Activated naive CD8-positive, alpha-beta T cell treated with anti-CD3 and anti-CD28 coated beads for 36 hours (primary cell): ENCODE results near the gene SENP7. TPM values are rescaled to one million over a fixed set of nuclear protein-coding genes. Genes with fewer than 3 reads are reported as not detected.

Source experiments
- DNase-seq: peaks from one replicate; pipeline ENCODE4 v3.0.0; 2021
- H3K27ac Mint-ChIP-seq: one replicate; pipeline ENCODE4 v1.8.0; 2022; ENCODE audit warnings: mild to moderate bottlenecking, moderate library complexity, mixed read lengths
- H3K27me3 Mint-ChIP-seq: one replicate; pipeline ENCODE4 v1.8.0; 2022; ENCODE audit warnings: mild to moderate bottlenecking, mixed read lengths
- H3K36me3 Mint-ChIP-seq: one replicate; pipeline ENCODE4 v1.8.0; 2021; ENCODE audit warnings: mild to moderate bottlenecking, mixed read lengths
- H3K4me1 Mint-ChIP-seq: one replicate; pipeline ENCODE4 v1.8.0; 2021; ENCODE audit warnings: mixed read lengths
- H3K4me3 Mint-ChIP-seq: one replicate; pipeline ENCODE4 v1.8.0; 2022; ENCODE audit warnings: mild to moderate bottlenecking, moderate library complexity, mixed read lengths
- H3K9me3 Mint-ChIP-seq: one replicate; pipeline ENCODE4 v1.8.0; 2022; ENCODE audit warnings: mixed read lengths
- total RNA-seq, 2 experiments: library from RNA; stranded (reverse); gene quantifications; one replicate each; pipeline ENCODE4 v1.2.3, GENCODE V29; 2021

Gene SENP7
- total RNA-seq, 2 experiments from 2014 or later, result 10.1 TPM

- Mint-ChIP-seq H3K27ac (no peak overlapping the region), H3K36me3 (peaks cover 5% of the 10 kb centered on the region), H3K9me3 (peaks cover 5% of the 10 kb centered on the region), H3K27me3 (no peaks in the 10 kb centered on the region), H3K4me3 (no peak overlapping the region), H3K4me1 (peaks cover 28% of the 10 kb centered on the region)
- DNase-seq, result no peak
Observed at GRCh38 chr3:101532783-101533602, 20.0 kb upstream of the SENP7 start.

GRCh38 chr3:101531473-101532086 lies 18.6 kb upstream of the SENP7 start:
- no peak for DNase-seq
- Mint-ChIP-seq H3K36me3 (peaks cover 5% of the 10 kb centered on the region), H3K9me3 (peaks cover 5% of the 10 kb centered on the region), H3K4me3 (no peak overlapping the region), H3K27me3 (no peaks in the 10 kb centered on the region), H3K4me1 (peaks cover 28% of the 10 kb centered on the region), H3K27ac (peak overlapping the region; percentile 62)

GRCh38 chr3:101530686-101531047 lies 17.7 kb upstream of the SENP7 start:
- Mint-ChIP-seq H3K36me3 (peaks cover 5% of the 10 kb centered on the region), H3K27me3 (no peaks in the 10 kb centered on the region), H3K27ac (peak overlapping the region; percentile 62), H3K4me1 (peaks cover 28% of the 10 kb centered on the region), H3K9me3 (peaks cover 5% of the 10 kb centered on the region), H3K4me3 (no peak overlapping the region)
- no peak for DNase-seq

- Mint-ChIP-seq H3K27ac (peak overlapping the region; percentile 62), H3K4me3 (no peak overlapping the region), H3K9me3 (peaks cover 5% of the 10 kb centered on the region), H3K4me1 (peaks cover 28% of the 10 kb centered on the region), H3K27me3 (no peaks in the 10 kb centered on the region), H3K36me3 (peaks cover 5% of the 10 kb centered on the region)
- DNase-seq, result no peak
Observed at GRCh38 chr3:101529816-101530685, 17.0 kb upstream of the SENP7 start.

- Mint-ChIP-seq H3K36me3 (peaks cover 5% of the 10 kb centered on the region), H3K4me1 (peaks cover 28% of the 10 kb centered on the region), H3K27ac (no peak overlapping the region), H3K9me3 (peaks cover 5% of the 10 kb centered on the region), H3K27me3 (no peaks in the 10 kb centered on the region), H3K4me3 (no peak overlapping the region)
- DNase-seq, result no peak
Observed at GRCh38 chr3:101527906-101528305, 14.9 kb upstream of the SENP7 start.

- Mint-ChIP-seq H3K27me3 (no peaks in the 10 kb centered on the region), H3K36me3 (peaks cover 5% of the 10 kb centered on the region), H3K9me3 (peaks cover 5% of the 10 kb centered on the region), H3K4me3 (no peak overlapping the region), H3K4me1 (peaks cover 27% of the 10 kb centered on the region), H3K27ac (no peak overlapping the region)
- no peak for DNase-seq
Observed at GRCh38 chr3:101527441-101527840, 14.4 kb upstream of the SENP7 start.

GRCh38 chr3:101521211-101521701 lies 8.2 kb upstream of the SENP7 start:
- H3K4me3 Mint-ChIP-seq, result peak overlapping the region; percentile 65
- no peaks in the 10 kb centered on the region for H3K9me3 Mint-ChIP-seq
- peaks cover 42% of the 10 kb centered on the region for H3K4me1 Mint-ChIP-seq
- H3K27me3 Mint-ChIP-seq, result no peaks in the 10 kb centered on the region
- DNase-seq, result no peak
- peak overlapping the region; percentile 88 for H3K27ac Mint-ChIP-seq
- H3K36me3 Mint-ChIP-seq, result peaks cover 13% of the 10 kb centered on the region

- H3K9me3 Mint-ChIP-seq, result no peaks in the 10 kb centered on the region
- no peak for DNase-seq
- peaks cover 13% of the 10 kb centered on the region for H3K36me3 Mint-ChIP-seq
- H3K27ac Mint-ChIP-seq, result peak overlapping the region; percentile 88
- H3K4me3 Mint-ChIP-seq, result peak overlapping the region; percentile 50
- no peaks in the 10 kb centered on the region for H3K27me3 Mint-ChIP-seq
- H3K4me1 Mint-ChIP-seq, result peaks cover 42% of the 10 kb centered on the region
Observed at GRCh38 chr3:101519685-101520365, 6.8 kb upstream of the SENP7 start.

- peak overlapping the region; percentile 54 for H3K4me3 Mint-ChIP-seq
- H3K27ac Mint-ChIP-seq, result peak overlapping the region; percentile 93
- H3K4me1 Mint-ChIP-seq, result peaks cover 48% of the 10 kb centered on the region
- no peaks in the 10 kb centered on the region for H3K27me3 Mint-ChIP-seq
- H3K9me3 Mint-ChIP-seq, result no peaks in the 10 kb centered on the region
- peaks cover 13% of the 10 kb centered on the region for H3K36me3 Mint-ChIP-seq
- DNase-seq, result peak; percentile 44
Observed at GRCh38 chr3:101518421-101518871, 5.4 kb upstream of the SENP7 start.

GRCh38 chr3:101513419-101513986 lies 491 bp upstream of the SENP7 start:
- H3K9me3 Mint-ChIP-seq, result no peaks in the 10 kb centered on the region
- H3K36me3 Mint-ChIP-seq, result peaks cover 6% of the 10 kb centered on the region
- DNase-seq, result no peak
- no peaks in the 10 kb centered on the region for H3K27me3 Mint-ChIP-seq
- peaks cover 45% of the 10 kb centered on the region for H3K4me1 Mint-ChIP-seq
- peak overlapping the region; percentile 98 for H3K4me3 Mint-ChIP-seq
- H3K27ac Mint-ChIP-seq, result peak overlapping the region; percentile 96

GRCh38 chr3:101512396-101512645 lies 691 bp downstream of the SENP7 start:
- H3K4me1 Mint-ChIP-seq, result peaks cover 41% of the 10 kb centered on the region
- peaks cover 10% of the 10 kb centered on the region for H3K36me3 Mint-ChIP-seq
- no peaks in the 10 kb centered on the region for H3K27me3 Mint-ChIP-seq
- DNase-seq, result no peak
- H3K9me3 Mint-ChIP-seq, result peaks cover 1% of the 10 kb centered on the region
- peak overlapping the region; percentile 96 for H3K27ac Mint-ChIP-seq
- H3K4me3 Mint-ChIP-seq, result peak overlapping the region; percentile 98

- Mint-ChIP-seq H3K4me1 (peaks cover 54% of the 10 kb centered on the region), H3K9me3 (peaks cover 1% of the 10 kb centered on the region), H3K36me3 (peaks cover 20% of the 10 kb centered on the region), H3K27ac (no peak overlapping the region), H3K27me3 (no peaks in the 10 kb centered on the region), H3K4me3 (no peak overlapping the region)
- DNase-seq, result no peak
Observed at GRCh38 chr3:101509811-101510210, 3.2 kb downstream of the SENP7 start.

- H3K4me3 Mint-ChIP-seq, result no peak overlapping the region
- no peaks in the 10 kb centered on the region for H3K27me3 Mint-ChIP-seq
- H3K4me1 Mint-ChIP-seq, result peaks cover 57% of the 10 kb centered on the region
- H3K36me3 Mint-ChIP-seq, result peaks cover 22% of the 10 kb centered on the region
- H3K9me3 Mint-ChIP-seq, result peaks cover 1% of the 10 kb centered on the region
- no peak for DNase-seq
- H3K27ac Mint-ChIP-seq, result no peak overlapping the region
Observed at GRCh38 chr3:101509281-101509680, 3.7 kb downstream of the SENP7 start.

- DNase-seq, result no peak
- Mint-ChIP-seq H3K36me3 (peaks cover 36% of the 10 kb centered on the region), H3K4me3 (no peak overlapping the region)
Observed at GRCh38 chr3:101501783-101502182, 11.2 kb downstream of the SENP7 start.

More at GRCh38 chr3:101501783-101502182, 11.2 kb downstream of the SENP7 start:
- peaks cover 31% of the 10 kb centered on the region for H3K4me1 Mint-ChIP-seq
- no peaks in the 10 kb centered on the region for H3K9me3 Mint-ChIP-seq
- peak overlapping the region; percentile 48 for H3K27ac Mint-ChIP-seq
- H3K27me3 Mint-ChIP-seq, result no peaks in the 10 kb centered on the region
